ENCODE results near the gene GMIP. TPM values are rescaled to one million over a fixed set of nuclear protein-coding genes. Genes with fewer than 3 reads are reported as not detected.

GMIP gene
- total RNA-seq, 1 donor from 2014 or later, result 12.3 TPM

DNA sequence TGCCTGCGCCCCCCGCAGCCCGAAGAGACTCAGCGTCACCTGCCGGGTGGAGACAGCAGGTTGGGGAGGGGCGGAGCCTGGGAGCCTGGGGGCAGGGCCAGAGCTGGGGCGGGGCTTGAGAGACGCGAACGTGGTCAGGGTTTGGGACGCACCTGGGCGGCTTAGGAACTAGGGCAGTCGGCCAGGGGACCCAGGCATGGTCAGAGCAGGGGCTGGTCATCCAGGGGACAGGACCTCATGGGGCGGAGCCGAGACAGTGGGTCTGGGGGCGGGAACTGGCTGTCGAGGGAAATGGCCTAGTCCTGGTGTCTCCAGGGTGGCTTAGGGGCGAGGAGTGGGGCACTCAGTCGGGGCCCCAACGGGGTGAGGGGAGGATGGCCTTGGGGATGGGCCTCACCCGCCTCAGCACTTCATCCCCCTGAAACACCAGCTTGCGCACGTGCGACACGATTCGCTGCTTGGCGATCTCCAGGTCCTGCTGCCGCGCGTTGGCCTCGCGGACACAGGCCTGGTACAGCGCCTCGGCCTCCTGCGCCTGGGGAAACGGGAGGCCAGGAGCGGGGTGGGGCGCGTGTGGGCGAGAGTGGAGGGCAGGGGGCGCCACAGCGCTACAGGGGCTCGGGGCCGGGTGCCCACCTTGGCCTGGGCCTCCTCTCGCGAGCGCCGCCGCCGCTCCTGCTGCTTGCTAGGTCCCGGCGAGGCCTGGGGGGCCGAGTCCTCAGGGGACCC lies 5.8 kb downstream of the GMIP start:
- no peak overlapping the region for H3K4me3 ChIP-seq
- no peaks in the 10 kb centered on the region for H3K27me3 ChIP-seq
- DNase-seq (ENCODE audit: extremely low spot score in 2 of 2), result no peak
- H3K36me3 ChIP-seq, result peaks cover 0 to 14% of the 10 kb centered on the region in 2 donors
- intact Hi-C loops (cut with DNase I), result no loop called here
- TF ChIP-seq CTCF (IDR thresholded peaks at IDR 0.05), result no peak
- no peak for TF ChIP-seq POLR2AphosphoS5 (IDR thresholded peaks at IDR 0.05; ENCODE audit: insufficient read depth in 1 of 2, low read depth in 1 of 2)
- no peak for TF ChIP-seq POLR2A (IDR thresholded peaks at IDR 0.05)
- no peak overlapping the region for H3K27ac ChIP-seq
- H3K4me1 ChIP-seq, result peaks cover 3% of the 10 kb centered on the region
- no peaks in the 10 kb centered on the region for H3K9me3 ChIP-seq

DNA sequence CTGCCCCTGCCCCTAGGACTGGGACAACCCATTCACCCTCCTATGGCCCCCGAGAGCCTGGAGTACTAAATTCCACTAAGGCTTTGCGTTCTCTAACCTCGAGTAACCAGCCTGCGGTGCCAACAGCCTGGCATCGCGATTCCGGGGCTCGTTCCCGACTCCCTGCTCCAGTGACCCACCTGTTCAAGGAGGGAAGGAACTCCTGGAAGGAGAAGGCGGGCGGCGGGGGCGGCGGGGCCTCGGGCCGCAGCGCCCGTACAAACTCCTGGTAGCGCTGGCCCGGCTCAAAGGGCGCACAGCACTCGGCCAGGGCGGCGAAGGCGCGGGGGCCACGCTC lies 6.3 kb downstream of the GMIP start:
- H3K9me3 ChIP-seq, result no peaks in the 10 kb centered on the region
- H3K4me3 ChIP-seq, result no peak overlapping the region
- no peaks in the 10 kb centered on the region for H3K27me3 ChIP-seq
- H3K36me3 ChIP-seq, result peaks cover 0 to 14% of the 10 kb centered on the region in 2 donors
- H3K4me1 ChIP-seq, result no peaks in the 10 kb centered on the region
- intact Hi-C loops (cut with DNase I), result no loop called here
- DNase-seq (ENCODE audit: extremely low spot score in 2 of 2), result no peak
- TF ChIP-seq CTCF (IDR thresholded peaks at IDR 0.05) (no peak), POLR2AphosphoS5 (IDR thresholded peaks at IDR 0.05; ENCODE audit: insufficient read depth in 1 of 2, low read depth in 1 of 2) (no peak), POLR2A (IDR thresholded peaks at IDR 0.05) (no peak)
- no peak overlapping the region for H3K27ac ChIP-seq

- Histone ChIP-seq H3K27me3 (no peaks in the 10 kb centered on the region), H3K9me3 (no peaks in the 10 kb centered on the region), H3K27ac (no peak overlapping the region), H3K36me3 (peaks cover 0 to 14% of the 10 kb centered on the region in 2 donors), H3K4me3 (no peak overlapping the region), H3K4me1 (no peaks in the 10 kb centered on the region)
- DNase-seq (ENCODE audit: extremely low spot score in 2 of 2), result no peak
- intact Hi-C loops (cut with DNase I), result no loop called here
- TF ChIP-seq POLR2A (IDR thresholded peaks at IDR 0.05), result no peak
- TF ChIP-seq CTCF (IDR thresholded peaks at IDR 0.05), result no peak
- no peak for TF ChIP-seq POLR2AphosphoS5 (IDR thresholded peaks at IDR 0.05; ENCODE audit: insufficient read depth in 1 of 2, low read depth in 1 of 2)
Measured at GRCh38 chr19:19636573-19637185, 6.8 kb downstream of the GMIP start.

- no peaks in the 10 kb centered on the region for H3K4me1 ChIP-seq
- no peak overlapping the region for H3K27ac ChIP-seq
- no peaks in the 10 kb centered on the region for H3K27me3 ChIP-seq
- no peaks in the 10 kb centered on the region for H3K9me3 ChIP-seq
- peaks cover 0 to 17% of the 10 kb centered on the region in 2 donors for H3K36me3 ChIP-seq
- no peak for DNase-seq (ENCODE audit: extremely low spot score in 2 of 2)
- H3K4me3 ChIP-seq, result no peak overlapping the region
- TF ChIP-seq CTCF (IDR thresholded peaks at IDR 0.05) (no peak), POLR2AphosphoS5 (IDR thresholded peaks at IDR 0.05; ENCODE audit: insufficient read depth in 1 of 2, low read depth in 1 of 2) (no peak), POLR2A (IDR thresholded peaks at IDR 0.05) (no peak)
- intact Hi-C loops (cut with DNase I), result no loop called here
Measured at GRCh38 chr19:19635313-19635702, 8.1 kb downstream of the GMIP start.

Data from vagina (tissue), 2 donors.